ENCODE measurements around the gene SYT12. TPM values are rescaled to one million over a fixed set of nuclear protein-coding genes. Genes with fewer than 3 reads are reported as not detected.

The SYT12 gene
- total and polyA plus RNA-seq, 2 of the 8 experiments (the other 6 are each of a cell fraction or from before 2014, with no cell fraction given) = 1.4 to 3.3 TPM

DNA sequence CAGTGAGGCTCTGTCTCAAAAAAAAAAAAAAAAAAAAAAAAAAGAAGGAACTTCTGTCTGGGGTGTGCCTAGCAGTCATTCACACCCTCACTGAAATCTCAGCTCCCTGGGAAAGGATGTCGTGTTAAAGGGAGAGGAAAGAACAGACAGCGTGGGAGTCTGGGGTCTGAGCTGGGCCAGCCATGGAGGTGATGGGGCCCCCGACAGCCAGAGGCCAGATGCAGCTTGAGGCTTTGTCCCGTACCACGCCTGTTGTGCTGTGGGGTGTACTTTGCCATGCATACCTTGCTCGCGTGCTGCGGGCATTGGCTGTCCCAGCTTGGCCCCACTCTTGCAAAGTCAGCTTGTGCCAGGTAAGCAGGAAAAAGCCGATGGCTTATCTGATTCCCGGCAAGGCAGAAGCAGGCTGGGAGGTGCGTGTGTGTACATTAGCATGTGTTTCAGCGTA, 4.6 kb downstream of the SYT12 start (continued):
- TF ChIP-seq, protein P1, sequence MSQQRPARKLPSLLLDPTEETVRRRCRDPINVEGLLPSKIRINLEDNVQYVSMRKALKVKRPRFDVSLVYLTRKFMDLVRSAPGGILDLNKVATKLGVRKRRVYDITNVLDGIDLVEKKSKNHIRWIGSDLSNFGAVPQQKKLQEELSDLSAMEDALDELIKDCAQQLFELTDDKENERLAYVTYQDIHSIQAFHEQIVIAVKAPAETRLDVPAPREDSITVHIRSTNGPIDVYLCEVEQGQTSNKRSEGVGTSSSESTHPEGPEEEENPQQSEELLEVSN (IDR thresholded peaks at IDR 0.05) = no peak
- TF ChIP-seq JUND (IDR thresholded peaks at IDR 0.05; ENCODE audit: low read length) (no peak), SIRT6 (IDR thresholded peaks at IDR 0.05; ENCODE audit: low read length) (no peak), YY1 (IDR thresholded peaks at IDR 0.05; ENCODE audit: low read depth, low read length) (no peak), KDM4A (IDR thresholded peaks at IDR 0.05; ENCODE audit: low read depth, low read length, severe bottlenecking) (no peak), HDAC6 (IDR thresholded peaks at IDR 0.05; ENCODE audit: low read depth, low read length) (no peak)
